Fibroblast of gingiva (primary cell): ENCODE data around the gene FYB1.
A peak's percentile ranks its signal among the peaks of the same experiment; 100 is the strongest.
"Not testable (repeated sequence)": the region's sequence is repeated elsewhere in the genome, so short reads cannot be mapped to it uniquely, and the experiment has no call there.

Experiments used
- DNase-seq: peaks from one replicate; pipeline ENCODE4 v3.0.0-alpha.2; 2011; ENCODE audit warnings: low read depth

The FYB1 gene

DNA sequence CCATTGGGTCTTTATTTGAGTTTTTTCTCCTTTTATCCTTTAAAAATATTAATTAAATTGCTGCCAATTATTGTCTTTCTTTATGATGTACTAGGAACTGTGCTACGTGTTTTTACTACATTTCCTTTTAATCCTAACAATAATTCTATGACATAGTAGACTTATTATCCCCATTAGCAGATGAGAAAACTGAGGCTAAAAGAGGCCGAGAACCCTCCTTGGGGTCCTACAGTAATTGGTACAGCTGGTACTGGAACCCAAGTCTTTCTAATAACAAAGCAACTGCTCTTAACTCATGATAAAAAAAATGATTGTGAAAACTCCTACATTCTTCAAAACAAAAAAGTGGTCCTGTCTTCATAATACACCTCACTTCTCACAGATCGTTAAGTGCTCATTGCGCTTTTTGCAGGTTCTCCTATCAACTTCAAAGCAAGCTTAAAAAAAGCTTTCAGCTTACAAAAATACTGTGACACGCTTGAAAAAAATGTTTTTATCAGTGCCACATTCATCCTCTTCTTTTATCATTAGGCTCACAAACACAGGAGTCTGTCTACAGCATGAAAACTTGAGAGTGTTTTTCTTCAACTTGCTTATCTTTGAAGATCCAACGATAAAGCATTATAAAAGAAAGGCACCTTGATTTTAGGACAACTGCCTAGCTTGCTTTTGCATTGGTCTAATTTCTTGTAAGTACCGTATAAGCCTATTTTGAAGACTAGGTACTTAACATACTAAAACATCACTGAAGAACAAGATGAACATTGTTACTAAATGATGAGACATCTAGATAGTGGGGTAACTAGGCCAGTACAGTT is 32.4 kb downstream of the FYB1 start:
- DNase-seq, result no peak

DNA sequence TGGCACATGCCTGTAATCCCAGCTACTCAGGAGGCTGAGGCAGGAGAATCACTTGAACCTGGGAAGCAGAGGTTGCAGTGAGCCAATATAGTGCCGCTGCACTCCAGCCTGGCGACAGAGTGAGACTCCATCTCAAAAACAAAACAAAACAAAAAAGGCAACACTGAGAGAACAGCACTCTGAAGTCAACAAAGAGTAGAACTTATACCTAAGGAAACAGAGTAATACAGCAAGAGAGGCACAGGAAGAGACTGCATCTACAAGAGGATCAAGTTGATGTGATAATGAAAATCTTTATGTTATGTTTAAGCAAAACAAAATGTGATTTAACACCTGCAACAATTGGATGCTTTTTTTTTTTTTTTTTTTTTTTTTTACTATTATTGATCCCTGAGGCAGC is 33.1 kb downstream of the FYB1 start:
- no peak for DNase-seq

DNA sequence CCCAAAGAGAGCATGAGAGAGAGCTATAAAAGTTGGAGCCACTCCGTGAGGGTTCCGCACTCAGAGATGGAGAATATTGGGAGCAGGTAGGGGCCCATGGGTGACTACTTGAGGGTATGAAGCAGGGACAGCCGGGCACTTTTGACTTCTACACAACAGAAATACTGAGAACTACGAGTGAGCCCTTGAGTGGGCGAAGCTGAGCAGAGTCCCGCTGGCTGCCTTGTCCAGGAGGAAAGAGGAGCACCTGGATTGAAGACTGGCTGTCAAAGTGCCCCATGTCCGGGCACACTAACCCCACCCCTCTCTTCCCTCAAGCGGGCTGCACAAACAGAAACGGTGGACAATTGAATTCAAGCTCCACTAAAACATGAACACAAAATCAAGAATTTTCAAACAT is 33.6 kb downstream of the FYB1 start:
- DNase-seq, result no peak

DNA sequence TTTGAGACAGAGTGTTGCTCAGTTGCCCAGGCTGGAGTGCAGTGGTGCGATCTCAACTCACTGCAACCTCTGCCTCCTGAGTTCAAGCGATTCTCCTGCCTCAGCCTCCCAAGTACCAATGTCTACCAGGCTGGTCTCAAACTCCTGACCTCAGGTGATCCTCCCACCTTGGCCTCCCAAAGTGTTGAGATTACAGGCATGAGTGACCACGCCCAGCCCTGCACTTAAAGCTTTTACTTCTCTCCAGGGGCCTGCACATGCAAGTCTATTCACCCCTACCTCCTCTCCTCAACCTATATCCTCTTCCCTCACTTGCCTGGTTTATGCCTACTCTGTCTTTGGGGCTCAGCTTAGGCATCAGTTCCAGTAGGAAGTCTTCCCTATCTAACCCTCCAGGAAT is 39.8 kb downstream of the FYB1 start:
- DNase-seq, result not testable (repeated sequence)

DNA sequence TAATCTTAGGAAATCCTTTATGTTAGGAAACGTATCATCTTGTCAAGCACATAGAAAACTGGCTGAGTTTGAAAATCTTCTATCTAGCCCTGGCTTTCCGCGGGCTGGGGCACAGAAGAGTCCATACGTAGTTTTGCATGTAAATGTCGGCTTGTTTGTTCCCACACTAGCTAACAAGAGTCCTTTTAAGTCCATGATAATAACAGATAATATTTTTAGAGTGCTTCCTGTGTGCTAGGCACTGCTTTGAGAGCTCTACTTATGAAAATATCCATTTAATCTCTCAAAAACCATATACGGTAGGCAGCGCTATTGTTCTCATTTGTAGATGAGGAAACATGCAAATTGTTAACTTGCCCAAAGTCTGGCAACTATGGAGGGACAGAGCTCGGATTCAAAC is 40.5 kb downstream of the FYB1 start:
- DNase-seq, result no peak

DNA sequence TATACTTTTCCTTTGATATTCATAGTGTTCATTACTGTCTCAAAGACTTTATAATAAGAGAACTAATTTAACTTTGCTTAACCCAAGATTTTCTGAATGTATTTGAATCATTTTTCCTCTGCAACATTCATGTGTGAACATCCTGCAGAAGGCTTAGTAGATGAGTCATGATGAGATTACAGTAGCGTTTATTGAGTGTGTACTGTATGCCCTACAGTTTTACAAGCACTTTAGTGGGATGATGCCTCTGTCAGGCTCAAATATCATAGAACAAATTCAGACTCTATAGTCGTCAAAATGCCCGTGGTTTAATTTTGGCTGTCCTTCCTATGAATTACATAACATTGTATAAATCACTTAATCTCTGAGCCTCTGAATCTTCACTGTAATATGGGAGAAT is 41.2 kb downstream of the FYB1 start:
- no peak for DNase-seq

DNA sequence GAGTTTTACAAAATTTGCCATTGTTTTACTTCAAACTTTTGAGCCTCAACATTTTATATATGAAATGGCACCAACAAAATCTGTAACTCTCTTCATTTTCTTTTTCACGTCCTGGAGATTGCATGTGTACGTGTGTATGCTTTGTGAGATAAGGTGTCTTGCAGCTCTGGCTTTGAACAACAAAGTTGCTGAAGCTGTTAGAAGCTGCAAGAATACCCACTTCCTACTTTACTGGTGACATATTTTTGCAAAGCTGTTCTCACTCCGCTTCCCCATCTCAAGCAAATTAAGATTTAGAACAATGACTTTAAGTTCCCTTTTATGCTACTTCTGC is 41.8 kb downstream of the FYB1 start:
- no peak for DNase-seq

DNA sequence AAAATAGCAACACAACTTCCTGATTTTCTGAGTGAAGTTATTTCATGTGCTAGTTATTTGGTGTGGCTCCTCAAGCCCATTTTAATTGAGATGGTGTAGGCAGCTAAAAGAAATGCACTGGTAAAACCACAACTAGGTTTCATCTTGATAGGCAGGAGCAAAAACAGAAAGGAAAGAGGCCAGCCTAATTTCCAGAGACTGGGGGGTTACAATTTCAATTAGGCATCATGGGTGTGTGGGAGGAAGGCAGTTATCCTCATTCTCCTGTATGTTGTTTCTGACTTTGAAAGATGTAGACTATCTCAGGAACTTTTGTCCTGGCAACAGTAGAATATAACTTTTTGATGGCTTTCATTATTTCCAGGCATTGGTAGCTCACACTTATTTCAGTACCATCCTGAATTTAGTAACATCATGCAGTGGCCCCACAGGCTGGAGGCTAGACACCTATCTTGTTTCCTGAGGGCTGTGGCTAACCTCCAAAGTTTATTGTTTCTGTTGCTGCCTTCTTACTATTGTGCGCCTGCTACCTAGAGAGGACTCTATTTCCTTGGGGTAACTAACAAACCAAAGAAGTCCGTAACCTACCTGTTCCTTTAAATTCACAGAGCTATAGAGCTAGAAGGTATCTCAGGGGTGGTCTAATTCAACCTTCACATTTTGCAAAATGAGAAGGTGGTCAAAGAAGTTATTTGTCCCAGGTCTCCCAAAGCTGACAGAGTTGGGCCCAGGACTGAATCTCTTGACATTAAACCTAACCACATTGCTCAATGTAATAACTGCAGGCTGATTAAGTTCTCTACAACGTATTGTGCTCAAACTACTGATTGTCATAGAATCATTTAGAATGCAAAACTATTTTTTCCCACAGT is 42.4 kb downstream of the FYB1 start:
- no peak for DNase-seq

DNA sequence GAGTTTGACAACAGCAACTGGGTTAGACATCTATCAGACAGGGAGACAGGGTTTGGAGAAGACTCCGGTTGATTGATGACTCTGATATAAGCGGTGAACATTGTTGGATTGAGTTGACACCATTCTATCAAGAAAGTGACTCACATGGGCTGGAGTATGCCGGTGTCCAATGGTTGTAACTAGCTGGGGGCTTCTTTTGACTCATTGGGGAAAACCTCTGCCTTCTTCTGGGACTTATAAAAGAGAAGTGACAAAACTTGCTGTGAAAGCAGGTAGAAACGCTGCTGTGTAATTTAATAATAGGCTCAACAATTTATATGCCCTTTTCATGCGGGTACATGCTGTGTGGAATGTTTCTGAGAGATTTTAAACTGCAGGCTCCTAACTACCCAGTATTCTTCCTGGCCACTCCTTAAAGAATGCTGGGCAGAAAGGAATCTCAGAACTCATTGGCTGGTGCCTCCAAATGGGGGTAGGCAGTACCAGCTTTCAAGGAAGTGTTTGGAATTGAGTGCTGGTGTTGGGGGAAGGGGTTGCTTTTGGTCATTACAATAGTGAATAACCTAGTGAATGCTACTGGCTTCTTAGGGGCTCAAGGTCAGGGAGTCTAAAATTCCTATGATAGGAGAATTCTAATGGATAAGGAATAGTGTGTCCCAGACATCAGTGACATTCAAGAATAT is 43.9 kb downstream of the FYB1 start:
- DNase-seq, result no peak

DNA sequence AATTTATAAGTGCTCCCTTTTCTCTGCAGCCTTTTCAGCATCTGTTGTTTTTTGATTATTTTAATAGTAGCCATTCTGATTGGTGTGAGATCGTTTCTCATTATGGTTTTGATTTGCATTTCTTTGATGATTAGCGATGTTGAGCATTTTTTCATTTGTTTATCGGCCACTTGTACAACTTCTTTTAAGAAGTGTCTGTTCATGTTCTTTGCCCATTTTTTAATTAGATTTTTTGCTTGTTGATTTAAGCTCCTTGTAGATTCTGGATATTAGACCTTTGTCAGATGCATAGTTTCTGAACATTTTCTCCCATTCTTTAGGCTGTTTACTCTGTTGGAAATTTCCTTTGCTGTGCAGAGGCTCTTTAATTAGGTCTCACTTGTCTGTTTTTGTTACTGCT is 46.3 kb downstream of the FYB1 start:
- no peak for DNase-seq

DNA sequence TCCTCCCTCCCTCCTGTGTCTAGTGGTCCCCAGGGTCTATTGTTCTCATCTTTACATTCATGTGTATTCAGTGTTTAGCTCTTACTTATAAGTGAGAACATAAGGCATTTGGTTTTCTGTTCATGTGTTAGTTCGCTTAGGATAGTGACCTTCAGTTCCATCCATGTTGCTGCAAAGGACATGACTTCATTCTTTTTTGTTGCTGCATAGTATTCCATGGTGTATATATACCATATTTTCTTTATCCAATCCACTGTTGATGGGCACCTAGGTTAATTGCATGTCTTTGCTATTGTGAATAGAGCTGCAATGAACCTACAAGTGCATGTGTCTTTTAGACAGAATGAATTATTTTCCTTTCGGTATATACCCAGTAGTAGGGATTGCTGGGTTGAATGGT is 46.8 kb downstream of the FYB1 start:
- no peak for DNase-seq

DNA sequence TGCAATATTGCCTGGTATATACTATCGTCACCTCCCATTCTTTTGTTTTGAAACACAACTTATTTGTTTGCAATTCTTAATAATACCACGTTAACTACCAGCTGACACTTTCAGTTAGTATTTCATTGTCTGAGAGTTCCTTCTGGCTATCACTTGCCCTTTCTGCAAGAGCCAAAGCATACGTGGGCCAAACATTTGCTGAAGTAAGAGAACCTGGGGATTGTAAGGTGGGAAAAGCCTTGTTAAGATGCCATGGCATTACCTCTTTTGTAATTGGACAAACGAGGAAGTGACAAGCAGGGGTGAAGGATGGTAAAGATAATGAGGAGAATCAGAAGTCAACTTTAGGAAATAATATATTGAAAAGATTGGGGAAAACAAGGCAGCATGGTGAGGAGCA is 47.7 kb downstream of the FYB1 start:
- DNase-seq, result no peak

DNA sequence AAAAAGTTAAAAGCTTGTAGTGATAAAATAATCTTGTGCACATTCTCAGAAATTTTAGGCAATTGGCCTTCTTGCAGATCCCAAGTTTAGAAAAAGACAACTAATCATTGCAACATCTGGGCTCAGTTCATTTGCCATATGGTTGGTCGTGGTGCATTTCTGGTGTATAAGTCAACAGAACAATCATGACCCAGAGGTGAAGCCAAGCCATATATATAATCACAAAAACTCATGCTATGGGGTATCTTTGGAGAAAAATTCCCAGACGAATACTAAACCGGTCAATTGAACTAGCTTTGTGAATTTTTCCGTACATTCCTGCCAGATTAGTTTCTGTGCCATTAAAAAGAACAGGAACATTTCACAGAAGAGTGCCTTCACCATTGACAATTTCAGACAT is 50.3 kb downstream of the FYB1 start:
- peak; percentile 79 for DNase-seq

DNA sequence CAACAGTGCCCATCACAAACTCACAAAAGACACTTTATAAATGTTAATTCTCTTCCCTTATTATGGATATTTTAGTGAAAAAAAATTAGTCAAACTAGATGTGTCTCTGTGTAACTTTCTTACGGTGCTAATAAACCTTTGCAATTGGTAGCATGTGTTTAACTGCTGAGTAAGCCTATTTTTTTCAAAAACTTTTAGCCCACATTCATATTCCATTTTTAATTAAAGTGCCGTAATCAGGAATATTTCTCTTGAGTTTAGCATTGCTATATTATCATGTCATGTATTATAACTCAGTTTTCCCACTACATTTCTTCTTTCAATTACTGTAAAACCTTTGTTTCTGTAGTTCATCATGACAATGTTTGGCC is 51.4 kb downstream of the FYB1 start:
- no peak for DNase-seq

DNA sequence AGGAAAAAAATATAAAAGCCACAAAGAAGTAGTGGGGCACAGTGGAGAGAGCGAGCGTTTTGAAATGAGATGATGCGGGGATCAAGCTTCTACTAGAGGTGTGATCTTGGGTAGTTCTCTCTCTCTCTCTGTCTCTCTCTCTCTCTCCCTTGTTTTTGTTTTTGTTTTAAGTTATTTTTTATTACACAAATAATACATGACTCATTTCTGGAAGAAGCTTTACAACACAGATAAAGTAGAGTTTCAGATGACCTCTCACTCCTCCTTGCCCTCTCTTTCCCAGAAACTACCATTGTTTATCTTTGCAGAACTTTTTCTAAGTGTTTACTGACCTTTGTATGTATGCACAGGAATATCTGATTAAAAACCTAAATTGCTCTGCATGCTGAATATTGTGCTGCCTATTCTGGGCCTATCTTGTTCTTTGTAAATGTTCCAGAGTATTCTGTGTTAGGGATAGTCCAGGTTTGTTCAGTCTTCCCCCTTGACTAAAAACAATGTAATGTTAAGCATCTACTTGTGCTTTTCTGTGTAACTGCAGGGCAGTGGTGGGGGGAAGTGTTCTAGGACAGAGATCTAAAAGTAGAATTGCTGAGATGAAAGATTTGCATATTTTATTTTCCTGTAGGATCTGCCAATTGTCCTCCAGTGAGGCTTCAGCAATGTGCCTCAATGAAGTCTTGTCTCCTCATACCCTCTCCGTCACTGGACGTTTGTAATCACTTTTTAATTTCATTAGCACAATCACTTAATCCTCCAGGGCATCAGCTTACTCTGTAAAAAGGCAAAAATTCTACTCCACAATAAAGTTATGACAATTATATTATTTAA is 52.0 kb downstream of the FYB1 start:
- DNase-seq, result peak; percentile 9

DNA sequence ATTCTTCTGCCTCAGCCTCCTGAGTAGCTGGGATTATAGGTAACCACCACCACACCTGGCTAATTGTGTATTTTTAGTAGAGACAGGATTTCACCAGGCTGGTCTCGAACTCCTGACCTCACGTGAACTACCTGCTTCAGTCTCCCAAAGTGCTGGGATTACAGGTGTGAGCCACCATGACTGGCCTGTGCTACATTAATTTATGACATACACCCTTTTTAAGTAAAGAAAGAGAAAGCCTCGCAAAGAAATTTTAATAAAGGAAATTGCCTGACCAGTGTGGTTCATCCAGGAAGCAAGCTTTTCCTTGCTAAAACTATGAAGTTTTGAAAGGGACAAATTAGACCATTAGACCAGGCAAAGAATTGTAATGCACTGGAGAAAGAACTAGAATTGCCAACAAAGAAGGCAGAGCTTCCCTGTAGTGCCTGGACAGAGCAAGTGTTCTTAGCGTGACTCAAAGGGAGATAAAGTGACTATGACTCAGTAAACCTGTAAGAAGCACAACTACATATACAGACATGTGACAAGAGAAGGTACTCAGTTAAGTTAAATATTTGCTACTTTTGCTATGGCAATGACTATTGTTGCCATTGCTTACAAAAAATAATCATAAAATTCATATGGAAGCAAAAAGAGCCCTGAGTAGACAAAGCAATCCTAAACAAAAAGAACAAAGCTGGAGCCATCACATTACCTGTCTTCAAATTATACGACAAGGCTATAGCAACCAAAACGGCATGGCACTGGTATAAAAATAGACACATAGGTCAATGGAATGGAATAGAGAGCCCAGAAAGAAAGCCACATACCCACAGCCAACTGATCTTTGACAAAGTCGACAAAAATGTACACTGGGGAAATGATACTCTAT is 54.6 kb downstream of the FYB1 start:
- no peak for DNase-seq

DNA sequence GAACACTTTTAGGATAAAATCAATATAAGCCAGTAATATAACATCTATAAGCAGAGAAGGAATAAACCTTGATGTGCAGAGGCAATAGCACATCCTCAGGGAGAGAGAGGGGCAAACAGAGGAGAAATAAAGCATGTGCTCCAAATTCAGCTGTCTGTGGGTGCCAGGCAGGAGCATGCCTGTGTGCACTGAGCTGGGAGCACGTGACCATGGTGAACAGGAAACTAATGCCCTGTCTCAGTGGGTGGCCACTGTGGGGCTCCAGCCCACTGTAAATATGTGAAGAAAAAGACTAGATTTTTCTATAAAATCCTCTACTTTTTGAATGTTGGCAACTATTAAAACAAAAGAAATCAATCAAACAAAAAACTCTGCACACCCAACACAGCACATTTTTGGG is 55.3 kb downstream of the FYB1 start:
- DNase-seq, result no peak

DNA sequence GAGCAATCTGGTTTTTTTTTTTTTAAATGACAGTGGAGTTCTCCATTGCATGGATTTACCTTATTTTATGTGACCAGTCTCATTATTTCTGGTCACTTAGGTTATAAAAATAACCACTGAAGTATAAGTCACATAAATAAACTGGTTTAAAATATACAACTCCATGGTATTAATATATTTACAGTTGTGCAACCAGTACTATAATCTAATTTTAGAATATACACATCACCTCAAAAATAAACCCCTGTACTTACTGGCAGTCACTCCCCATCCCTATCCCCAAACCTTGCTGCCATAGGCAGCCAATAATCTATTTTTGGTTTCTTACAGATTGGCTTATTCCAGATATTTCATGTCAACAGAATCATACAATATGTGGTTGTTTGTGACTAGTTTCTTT is 57.8 kb downstream of the FYB1 start:
- no peak for DNase-seq

DNA sequence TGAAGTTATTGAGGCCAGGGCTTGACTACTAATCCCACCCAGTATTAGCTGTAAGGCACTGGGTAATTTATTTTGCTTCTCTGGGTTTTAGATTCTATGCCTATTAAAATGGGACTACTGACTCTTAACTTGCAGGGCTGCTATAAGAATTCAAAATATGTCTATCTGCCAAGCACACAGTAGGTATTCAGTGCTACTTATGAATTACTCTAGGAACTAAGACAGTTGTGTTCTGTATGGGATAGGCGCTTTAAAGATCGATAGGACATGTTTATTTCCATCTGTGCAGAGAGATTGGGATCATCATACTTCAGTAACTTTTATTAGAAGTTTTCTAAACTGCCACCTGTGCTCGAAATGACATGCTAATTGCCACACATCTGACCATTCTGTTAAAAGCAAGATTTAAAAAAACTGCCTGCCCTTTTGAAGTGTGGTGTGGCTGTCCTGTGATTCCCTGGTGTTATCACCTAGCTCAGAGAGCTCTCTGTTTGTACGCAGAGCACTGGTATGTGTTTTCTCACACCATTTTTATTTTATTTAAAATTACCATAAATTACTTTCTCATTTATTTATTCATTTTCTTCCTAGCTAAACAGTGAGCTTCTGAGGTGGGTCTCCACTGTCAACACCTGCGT is 58.7 kb downstream of the FYB1 start:
- DNase-seq, result no peak

DNA sequence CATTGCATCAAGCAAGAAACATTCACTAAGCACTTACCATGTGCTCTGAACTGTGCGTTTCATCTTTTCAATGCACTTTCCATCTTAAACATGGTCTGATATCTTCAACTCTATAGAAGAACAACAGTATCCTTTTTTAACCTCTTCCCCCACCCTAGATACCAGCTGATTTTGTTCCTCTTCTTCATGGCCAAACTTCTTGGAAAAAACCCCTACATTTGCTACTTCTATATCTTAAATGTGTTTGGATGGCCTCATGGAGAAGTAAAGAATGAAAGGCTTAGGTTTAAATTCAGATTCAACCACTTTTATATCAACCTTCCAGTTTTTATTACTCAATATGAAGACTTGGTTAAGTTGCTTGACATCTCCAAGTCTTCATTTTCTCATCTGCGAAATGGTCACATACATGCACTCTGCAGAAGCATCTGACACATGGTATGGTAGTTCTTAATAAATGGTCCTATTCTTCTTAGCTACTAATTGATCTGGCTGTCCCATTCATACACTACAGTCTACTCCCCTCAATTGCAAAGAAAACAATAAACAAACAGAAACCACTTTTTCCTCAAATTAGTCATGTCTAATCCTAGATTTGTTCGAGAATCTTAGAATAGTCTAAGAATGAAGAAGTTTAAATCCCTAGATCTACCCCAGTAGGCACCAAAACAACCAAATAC is 59.4 kb downstream of the FYB1 start:
- no peak for DNase-seq
